GM19324 (cell line): ENCODE results near the gene MN1.

Experiments used
- ATAC-seq: cut with Tn5 transposase; IDR thresholded peaks from one replicate; pipeline ENCODE4 v1.9.1; 2021; ENCODE audit warnings: mild to moderate bottlenecking, moderate library complexity; ENCODE audit not compliant: unreplicated experiment, low FRiP score

MN1 gene

GRCh38 chr22:27719535-27720227 is 81.9 kb downstream of the MN1 start:
- ATAC-seq = no peak

GRCh38 chr22:27719036-27719347 is 82.6 kb downstream of the MN1 start:
- ATAC-seq = no peak

DNA sequence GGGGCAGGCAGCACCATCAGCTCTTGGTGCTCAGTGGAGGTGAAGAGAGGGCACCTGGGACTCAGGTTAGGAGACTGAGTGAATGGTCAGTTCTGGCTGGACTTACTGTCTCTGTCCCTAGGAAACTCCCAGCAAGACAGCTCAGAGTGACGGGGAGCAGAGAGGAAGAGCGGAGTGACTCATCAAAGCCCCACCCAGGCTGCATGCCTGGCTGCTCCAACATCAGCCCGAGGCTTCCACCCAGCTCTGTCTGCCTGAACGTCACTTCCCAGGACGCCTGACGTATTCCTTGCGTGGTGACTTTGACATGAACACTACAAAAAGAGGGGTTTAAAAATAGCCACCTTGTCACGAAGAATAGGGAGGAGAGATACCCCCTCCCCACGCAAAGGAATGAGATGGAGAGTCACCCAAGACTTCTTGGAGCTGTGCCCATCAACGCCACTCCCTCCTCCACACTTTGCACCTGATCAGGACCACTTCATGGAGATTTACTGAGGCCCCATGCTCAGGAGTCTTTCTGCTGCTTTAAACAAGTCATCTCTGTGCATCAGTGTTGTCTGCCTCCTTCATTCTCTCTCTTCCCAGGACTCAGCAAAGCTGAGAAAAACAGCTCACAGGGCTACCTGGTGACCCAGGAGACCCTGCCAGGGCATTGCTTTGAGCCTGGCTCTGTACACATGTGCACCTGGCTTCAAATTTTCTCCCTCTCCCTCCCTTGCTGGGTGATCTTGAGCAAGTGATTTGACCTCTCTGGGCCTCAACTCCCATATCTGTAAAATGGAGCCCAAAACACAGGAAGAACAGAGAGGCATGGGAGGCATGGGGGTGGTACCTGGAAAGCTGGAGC is 83.1 kb downstream of the MN1 start:
- no peak for ATAC-seq

DNA sequence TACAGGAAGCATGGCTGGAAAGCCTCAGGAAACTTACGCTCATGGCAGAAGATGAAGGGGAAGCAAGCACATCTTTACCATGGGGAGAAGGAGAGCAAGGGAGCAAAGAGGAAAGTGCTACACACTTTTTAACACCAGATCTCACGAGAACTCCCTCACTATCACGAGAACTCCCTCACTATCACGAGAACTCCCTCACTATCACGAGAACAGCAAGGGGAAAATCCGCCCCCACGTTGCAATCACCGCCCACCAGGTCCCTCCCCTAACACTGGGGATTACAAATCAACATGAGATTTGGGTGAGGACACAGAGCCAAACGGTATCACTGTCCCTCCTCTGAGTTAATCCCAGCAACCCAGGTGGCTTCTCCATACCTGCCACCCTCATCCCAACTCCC is 84.5 kb downstream of the MN1 start:
- ATAC-seq = no peak

GRCh38 chr22:27716074-27716473 is 85.5 kb downstream of the MN1 start:
- ATAC-seq = no peak

GRCh38 chr22:27715106-27715505 is 86.5 kb downstream of the MN1 start:
- ATAC-seq = no peak

DNA sequence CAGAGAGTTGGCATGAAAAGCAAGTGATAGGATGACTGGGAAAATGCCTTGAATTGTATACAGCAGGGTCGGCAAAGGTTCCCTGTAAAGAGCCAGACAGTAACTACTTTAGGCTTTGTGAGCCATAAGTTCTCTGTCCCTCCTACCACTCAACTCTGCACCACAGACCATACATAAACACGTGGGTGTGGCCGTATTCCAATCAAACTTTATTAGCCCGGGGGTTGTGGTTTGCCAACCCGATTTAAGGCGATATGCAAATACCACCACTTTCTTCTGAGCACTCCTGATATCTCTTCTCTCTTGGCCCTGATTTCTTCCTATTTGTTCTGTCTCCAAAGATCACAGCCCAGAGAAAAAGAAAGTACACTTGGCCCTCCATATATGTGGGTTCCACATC is 87.5 kb downstream of the MN1 start:
- no peak for ATAC-seq

DNA sequence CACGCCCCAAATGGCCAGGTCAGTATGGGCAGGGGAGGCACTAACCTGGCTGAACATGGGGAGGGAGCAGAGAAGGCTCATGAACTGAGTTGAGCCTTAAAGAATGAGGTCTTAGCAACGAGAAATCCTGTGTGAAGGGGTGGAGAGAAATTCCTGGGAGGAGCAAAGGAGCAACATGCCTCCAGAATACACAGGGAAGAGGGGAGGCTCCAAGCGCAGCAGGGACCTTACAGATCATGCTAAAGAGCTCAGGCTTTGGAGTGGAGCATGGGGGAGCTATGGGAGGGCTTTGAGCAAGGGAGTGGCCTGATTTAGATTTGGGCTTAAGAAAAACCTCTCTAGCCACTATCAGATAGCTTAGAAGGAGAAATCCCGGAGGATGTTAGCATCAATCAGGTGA is 88.1 kb downstream of the MN1 start:
- no peak for ATAC-seq

GRCh38 chr22:27711756-27712155 is 89.8 kb downstream of the MN1 start:
- ATAC-seq = no peak

DNA sequence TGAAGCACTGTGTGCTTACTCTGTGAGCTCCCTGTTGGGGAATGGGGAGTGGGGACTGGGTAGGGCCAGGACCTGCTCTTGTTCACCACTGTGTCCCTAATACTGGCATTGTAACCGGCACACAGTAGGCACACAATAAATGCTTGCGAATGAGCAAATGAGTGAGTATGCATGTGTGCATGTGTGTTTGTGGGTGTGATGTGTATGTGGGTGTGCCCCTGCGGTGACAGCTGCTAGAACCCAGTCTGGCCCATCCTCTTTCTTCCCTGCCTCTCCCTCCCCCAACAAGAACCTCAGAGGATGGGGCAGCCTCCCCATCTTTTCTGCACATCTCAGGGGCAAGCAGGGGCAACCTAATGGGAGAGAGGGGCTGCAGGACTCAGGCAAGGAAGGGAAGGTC is 90.5 kb downstream of the MN1 start:
- ATAC-seq = no peak

DNA sequence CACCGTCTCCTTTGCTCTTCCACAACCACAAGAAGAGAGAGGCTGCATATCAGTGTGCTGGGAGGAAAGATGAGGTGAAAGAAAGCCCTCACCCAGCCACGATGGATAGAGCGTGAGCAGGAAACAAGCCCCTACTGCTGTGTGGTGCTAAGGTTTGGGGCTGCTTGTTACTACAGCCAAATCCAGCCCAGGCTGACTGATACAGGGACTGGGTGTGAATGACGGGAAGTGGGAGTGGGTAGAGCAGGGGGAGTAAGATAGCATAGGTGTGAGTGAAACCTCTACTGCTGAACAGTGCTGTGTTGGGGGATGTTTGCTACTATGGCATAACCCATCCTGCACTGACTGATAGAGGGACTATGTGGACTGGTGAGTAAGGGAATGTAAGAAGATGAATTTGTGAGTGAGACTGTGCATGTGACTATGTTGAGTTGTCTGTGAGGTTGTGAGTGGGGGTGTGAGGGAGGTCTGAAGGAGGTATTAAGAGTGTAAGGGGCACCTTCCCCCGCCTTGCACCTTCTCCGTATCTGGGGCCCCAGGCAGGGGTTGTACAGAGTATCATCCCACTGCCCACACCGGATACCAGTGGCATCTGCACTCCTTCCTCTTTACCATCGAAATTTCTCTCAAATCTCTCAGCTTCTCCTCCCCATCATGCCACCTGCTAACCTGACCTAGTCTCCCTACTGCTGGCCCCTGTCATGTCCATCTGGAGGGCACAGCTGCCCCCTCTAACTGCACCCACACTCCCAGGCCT is 91.5 kb downstream of the MN1 start:
- no peak for ATAC-seq

GRCh38 chr22:27706489-27706888 is 95.1 kb downstream of the MN1 start:
- no peak for ATAC-seq

DNA sequence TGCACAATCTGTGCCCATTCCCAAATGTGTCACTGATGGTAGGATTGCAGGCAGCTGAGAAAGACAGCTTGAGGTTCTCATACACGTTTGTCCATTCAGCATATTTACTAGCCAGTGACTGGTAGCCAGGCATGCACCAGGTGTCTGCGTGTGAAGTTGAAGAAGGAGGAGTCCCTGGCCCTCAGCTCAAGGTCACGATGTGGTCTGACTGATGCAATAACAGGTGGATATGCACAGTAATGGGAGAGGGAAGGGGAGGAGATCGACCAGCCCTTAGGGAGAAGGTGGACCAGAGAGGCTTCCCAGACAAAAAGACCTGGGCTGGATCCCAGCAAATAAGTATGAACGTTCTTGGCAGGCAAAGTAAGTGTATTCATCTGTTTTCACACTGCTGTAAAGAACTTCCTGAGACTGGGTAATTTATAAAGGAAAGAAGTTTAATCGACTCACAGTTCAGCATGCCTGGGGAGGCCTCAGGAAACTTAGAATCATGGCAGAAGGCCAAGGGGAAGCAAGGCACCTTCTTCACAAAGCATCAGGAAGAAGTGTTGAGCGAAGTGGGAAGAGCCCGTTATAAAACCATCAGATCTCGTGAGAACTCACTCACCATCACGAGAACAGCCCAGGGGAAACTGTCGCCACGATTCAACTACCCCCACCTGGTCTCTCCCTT is 96.0 kb downstream of the MN1 start:
- no peak for ATAC-seq

- ATAC-seq = no peak
Observed at GRCh38 chr22:27704581-27704980, 97.0 kb downstream of the MN1 start.

DNA sequence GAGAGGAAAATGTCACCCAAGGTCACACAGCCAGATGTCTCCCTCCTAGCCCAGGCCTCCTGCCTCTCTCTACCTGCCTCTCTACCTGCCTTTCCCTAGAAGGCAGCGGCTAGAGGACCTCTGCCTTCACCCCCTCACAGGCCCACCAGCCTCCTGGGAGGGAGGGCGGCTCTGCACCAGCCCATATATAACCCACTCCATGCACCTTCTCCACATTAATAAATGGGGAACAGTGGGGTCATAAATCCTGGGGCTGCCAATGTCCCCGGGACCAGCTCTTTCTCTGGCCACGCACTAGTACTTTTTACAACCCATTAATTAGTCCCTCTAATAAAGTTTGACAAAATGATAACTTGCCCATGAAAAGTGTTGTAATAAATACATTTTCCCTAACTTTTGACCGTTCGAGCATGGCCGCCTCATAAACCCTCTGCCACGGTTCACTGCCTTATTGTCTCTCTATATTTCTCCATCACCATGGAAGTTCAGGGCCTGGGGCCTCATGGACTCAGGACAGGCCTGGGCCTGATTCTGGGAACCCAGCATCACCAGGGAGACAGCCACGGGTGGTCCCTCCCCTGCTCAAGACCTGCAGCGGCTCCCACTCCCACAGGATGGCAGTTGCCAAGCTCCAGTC is 102.1 kb downstream of the MN1 start:
- no peak for ATAC-seq

GRCh38 chr22:27698813-27699212 is 102.7 kb downstream of the MN1 start:
- no peak for ATAC-seq
